ENCODE data around the gene ATP6V1G3.
"Not testable (repeated sequence)": the region's sequence is repeated elsewhere in the genome, so short reads cannot be mapped to it uniquely, and the experiment has no call there.

Gene ATP6V1G3

DNA sequence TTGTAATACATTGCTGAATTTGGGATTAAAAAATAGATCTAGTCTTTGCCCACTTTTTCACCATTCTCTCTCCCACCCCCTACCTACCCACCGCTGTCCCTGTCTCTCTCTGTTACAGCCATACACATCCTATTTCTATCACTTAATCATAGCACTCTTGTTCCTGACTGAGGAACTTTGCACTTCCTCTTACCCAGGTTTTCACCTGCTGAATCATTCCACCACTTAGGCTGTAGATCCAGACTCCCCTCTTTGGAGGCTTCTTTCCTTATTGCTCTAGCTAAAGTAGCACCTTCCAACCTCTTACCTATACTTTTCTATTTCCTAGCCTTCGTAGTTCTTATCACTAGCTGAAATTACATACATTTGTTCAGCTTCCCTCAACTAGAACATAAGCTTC is 59.6 kb downstream of the ATP6V1G3 start:
- Histone ChIP-seq H3K27ac (ENCODE audit: low read length) (no peak overlapping the region), H4K20me1 (ENCODE audit: insufficient read depth, low read length) (no peaks in the 10 kb centered on the region), H3K4me2 (ENCODE audit: low read depth, low read length) (no peak overlapping the region), H3K4me3 (ENCODE audit: low read length) (no peak overlapping the region), H3K9me2 (replicated peaks; ENCODE audit: insufficient read depth, low read length) (no peaks in the 10 kb centered on the region), H3K27me3 (replicated peaks; ENCODE audit: insufficient read depth, low read length) (no peaks in the 10 kb centered on the region), H2AFZ (ENCODE audit: low read length) (no peak overlapping the region), H3K36me3 (replicated peaks; ENCODE audit: insufficient read depth, low read length) (no peaks in the 10 kb centered on the region), H3K9me3 (replicated peaks; ENCODE audit: insufficient read depth, low read length) (no peaks in the 10 kb centered on the region), H3F3A (ENCODE audit: insufficient read depth, low read length) (no peaks in the 10 kb centered on the region), H3K9ac (ENCODE audit: low read length) (no peak overlapping the region), H3K4me1 (ENCODE audit: low read length) (no peaks in the 10 kb centered on the region), H3K79me2 (ENCODE audit: low read length) (no peaks in the 10 kb centered on the region)
- DNase-seq = no peak
- TF ChIP-seq, protein P1, sequence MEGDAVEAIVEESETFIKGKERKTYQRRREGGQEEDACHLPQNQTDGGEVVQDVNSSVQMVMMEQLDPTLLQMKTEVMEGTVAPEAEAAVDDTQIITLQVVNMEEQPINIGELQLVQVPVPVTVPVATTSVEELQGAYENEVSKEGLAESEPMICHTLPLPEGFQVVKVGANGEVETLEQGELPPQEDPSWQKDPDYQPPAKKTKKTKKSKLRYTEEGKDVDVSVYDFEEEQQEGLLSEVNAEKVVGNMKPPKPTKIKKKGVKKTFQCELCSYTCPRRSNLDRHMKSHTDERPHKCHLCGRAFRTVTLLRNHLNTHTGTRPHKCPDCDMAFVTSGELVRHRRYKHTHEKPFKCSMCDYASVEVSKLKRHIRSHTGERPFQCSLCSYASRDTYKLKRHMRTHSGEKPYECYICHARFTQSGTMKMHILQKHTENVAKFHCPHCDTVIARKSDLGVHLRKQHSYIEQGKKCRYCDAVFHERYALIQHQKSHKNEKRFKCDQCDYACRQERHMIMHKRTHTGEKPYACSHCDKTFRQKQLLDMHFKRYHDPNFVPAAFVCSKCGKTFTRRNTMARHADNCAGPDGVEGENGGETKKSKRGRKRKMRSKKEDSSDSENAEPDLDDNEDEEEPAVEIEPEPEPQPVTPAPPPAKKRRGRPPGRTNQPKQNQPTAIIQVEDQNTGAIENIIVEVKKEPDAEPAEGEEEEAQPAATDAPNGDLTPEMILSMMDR (IDR thresholded peaks at IDR 0.05; ENCODE audit: low read length) = no peak
- no peak for TF ChIP-seq EZH2phosphoT487 (IDR thresholded peaks at IDR 0.05; ENCODE audit: low read length)
- TF ChIP-seq EZH2 (optimal IDR thresholded peaks at IDR 0.05; ENCODE audit: low read depth, low read length) = no peak

DNA sequence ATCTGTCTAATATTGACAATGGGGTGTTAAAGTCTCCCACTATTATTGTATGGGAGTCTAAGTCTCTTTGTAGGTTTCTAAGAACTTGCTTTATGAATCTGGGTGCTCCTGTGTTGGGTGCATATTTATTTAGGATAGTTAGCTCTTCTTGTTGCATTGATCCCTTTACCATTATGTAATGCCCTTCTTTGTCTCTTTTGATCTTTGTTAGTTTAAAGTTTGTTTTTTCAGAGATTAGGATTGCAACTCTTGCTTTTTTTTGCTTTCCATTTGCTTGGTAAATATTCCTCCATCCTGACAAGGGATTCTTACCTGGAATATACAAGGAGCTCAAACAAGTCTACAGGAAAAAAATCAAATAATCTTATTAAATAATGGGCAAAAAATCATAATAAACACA is 63.1 kb downstream of the ATP6V1G3 start:
- H3K36me3 ChIP-seq (replicated peaks; ENCODE audit: insufficient read depth, low read length); H3K27me3 ChIP-seq (replicated peaks; ENCODE audit: insufficient read depth, low read length); H3K4me2 ChIP-seq (ENCODE audit: low read depth, low read length); H3K9ac ChIP-seq (ENCODE audit: low read length); DNase-seq; H4K20me1 ChIP-seq (ENCODE audit: insufficient read depth, low read length); H3K4me1 ChIP-seq (ENCODE audit: low read length); H3K9me3 ChIP-seq (replicated peaks; ENCODE audit: insufficient read depth, low read length); H3K79me2 ChIP-seq (ENCODE audit: low read length); H2AFZ ChIP-seq (ENCODE audit: low read length); H3F3A ChIP-seq (ENCODE audit: insufficient read depth, low read length); H3K4me3 ChIP-seq (ENCODE audit: low read length); H3K9me2 ChIP-seq (replicated peaks; ENCODE audit: insufficient read depth, low read length); H3K27ac ChIP-seq (ENCODE audit: low read length): not testable (repeated sequence)

Measured in MM.1S (cell line).